PC-9 (cell line): ENCODE measurements around the gene MYO18B. TPM values are rescaled to one million over a fixed set of nuclear protein-coding genes. Genes with fewer than 3 reads are reported as not detected.

Experiments used
- BruUV-seq: library from RNA; stranded (reverse); fragments of 400-500 nt; replicated peaks from 2 replicates; lab custom pipeline; 2021; lab: Mats Ljungman, UMichigan
- CTCF ChIA-PET: fragments of 300-600 bp; sonication (Branson Sonifier 250); formaldehyde crosslinking; loops from one replicate; lab custom pipeline; 2022; ENCODE audit warnings: antibody characterized with exemption; lab: Charles Lee
- POLR2A ChIA-PET: fragments of 300-600 bp; sonication (Branson Sonifier 250); formaldehyde crosslinking; loops from one replicate; lab custom pipeline; 2022; ENCODE audit warnings: antibody characterized with exemption; ENCODE audit not compliant: unreplicated experiment; lab: Charles Lee
- DNase-seq, 2 experiments: peaks; one replicate each; pipeline versions ENCODE4 v3.0.0 to v3.0.0-alpha.2; 2015 to 2022; ENCODE audit warnings: mixed read lengths in 1 of 2
- H2AFZ ChIP-seq: fragments of 200-600 bp; sonication (generic); 2 replicates; pipeline ENCODE4 v1.8.1; 2017; ENCODE audit warnings: antibody characterized with exemption
- H3F3A ChIP-seq: fragments of 200-600 bp; sonication (generic); 2 replicates; pipeline ENCODE4 v1.8.1; 2017; ENCODE audit warnings: antibody characterized with exemption, mild to moderate bottlenecking, low read depth; ENCODE audit not compliant: insufficient read depth
- H3K27ac ChIP-seq: fragments of 200-600 bp; sonication (generic); 2 replicates; pipeline ENCODE4 v1.6.1; 2016; ENCODE audit warnings: mixed run types
- H3K27me3 ChIP-seq: fragments of 200-600 bp; sonication (generic); 2 replicates; pipeline ENCODE4 v1.6.1; 2016; ENCODE audit warnings: low read depth, mixed run types; ENCODE audit not compliant: insufficient read depth
- H3K36me3 ChIP-seq: fragments of 200-600 bp; sonication (generic); 2 replicates; pipeline ENCODE4 v1.6.1; 2016; ENCODE audit warnings: low read depth, mixed run types
- H3K4me1 ChIP-seq: fragments of 200-600 bp; sonication (generic); replicated peaks from 2 replicates; pipeline ENCODE4 v1.6.1; 2016; ENCODE audit warnings: mixed run types; ENCODE audit not compliant: insufficient read depth
- H3K4me2 ChIP-seq: fragments of 200-600 bp; sonication (generic); 2 replicates; pipeline ENCODE4 v1.6.1; 2017; ENCODE audit warnings: mixed run types
- H3K4me3 ChIP-seq: fragments of 200-600 bp; sonication (generic); 2 replicates; pipeline ENCODE4 v1.6.1; 2016; ENCODE audit warnings: mixed run types
- H3K79me2 ChIP-seq: fragments of 200-600 bp; sonication (generic); 2 replicates; pipeline ENCODE4 v1.6.1; 2017; ENCODE audit warnings: low read depth, mixed run types
- H3K9me2 ChIP-seq: fragments of 200-600 bp; sonication (generic); 2 replicates; pipeline ENCODE4 v1.8.1; 2017; ENCODE audit warnings: mild to moderate bottlenecking; ENCODE audit not compliant: insufficient read depth
- H3K9me3 ChIP-seq: fragments of 200-600 bp; sonication (generic); 2 replicates; pipeline ENCODE4 v1.8.1; 2016; ENCODE audit warnings: low read depth; ENCODE audit not compliant: insufficient read depth
- H4K20me1 ChIP-seq: fragments of 200-600 bp; sonication (generic); 2 replicates; pipeline ENCODE4 v1.8.1; 2017; ENCODE audit not compliant: insufficient read depth
- CTCF ChIP-seq: fragments of 200-600 bp; sonication (generic); conservative IDR thresholded peaks from 2 replicates; pipeline ENCODE4 v1.6.1; 2017; ENCODE audit warnings: mixed run types, antibody characterized with exemption, mild to moderate bottlenecking, moderate library complexity
- EZH2 ChIP-seq: fragments of 200-600 bp; sonication (generic); IDR thresholded peaks from 2 replicates; pipeline ENCODE4 v1.8.0; 2017; ENCODE audit warnings: antibody characterized with exemption, low read depth
- intact Hi-C: fragments of 100-400 bp; cut with micrococcal nuclease; formaldehyde crosslinking; loops from one replicate; pipeline ENCODE4 v1.10.0; 2022; ENCODE audit not compliant: unreplicated experiment
- total RNA-seq: library from RNA; stranded (reverse); gene quantifications from 2 replicates; pipeline ENCODE4 v1.2.3, GENCODE V29; 2021

MYO18B gene
- total RNA-seq, 1 experiment from 2014 or later: not detected

GRCh38 chr22:25890651-25891050 is 148.7 kb downstream of the MYO18B start:
- peaks cover 27% of the 10 kb centered on the region; the same call in 1 of the 2 replicates for H3K27me3 ChIP-seq
- DNase-seq: no peak
- no TSS peak for BruUV-seq
- intact Hi-C loops: no loop called here
- H4K20me1 ChIP-seq: no peaks in the 10 kb centered on the region
- H3K4me2 ChIP-seq: no peak overlapping the region
- no peak overlapping the region for H2AFZ ChIP-seq
- H3K9me2 ChIP-seq: no peaks in the 10 kb centered on the region
- no peaks in the 10 kb centered on the region for H3K9me3 ChIP-seq
- no peaks in the 10 kb centered on the region for H3K36me3 ChIP-seq
- CTCF ChIA-PET: no interaction called here
- no peaks in the 10 kb centered on the region for H3K79me2 ChIP-seq
- POLR2A ChIA-PET: no interaction called here
- H3F3A ChIP-seq: no peaks in the 10 kb centered on the region
- TF ChIP-seq CTCF: no peak
- no peak for TF ChIP-seq EZH2
- no peak overlapping the region for H3K27ac ChIP-seq
- no peaks in the 10 kb centered on the region for H3K4me1 ChIP-seq
- no peak overlapping the region for H3K4me3 ChIP-seq

- Histone ChIP-seq H3K4me2 (no peak overlapping the region), H3K4me3 (no peak overlapping the region), H3K36me3 (no peaks in the 10 kb centered on the region), H3K79me2 (no peaks in the 10 kb centered on the region), H3K9me2 (no peaks in the 10 kb centered on the region), H3K27me3 (peaks cover 27% of the 10 kb centered on the region; the same call in 1 of the 2 replicates), H4K20me1 (no peaks in the 10 kb centered on the region), H3K4me1 (no peaks in the 10 kb centered on the region), H3K27ac (no peak overlapping the region), H2AFZ (no peak overlapping the region), H3K9me3 (no peaks in the 10 kb centered on the region), H3F3A (no peaks in the 10 kb centered on the region)
- CTCF ChIA-PET: no interaction called here
- no TSS peak for BruUV-seq
- intact Hi-C loops: no loop called here
- DNase-seq: no peak
- POLR2A ChIA-PET: no interaction called here
- TF ChIP-seq EZH2 (no peak), CTCF (no peak)
These were observed 150.7 kb downstream of the MYO18B start for GRCh38 chr22:25892678-25893077.

- no peaks in the 10 kb centered on the region for H3K36me3 ChIP-seq
- H3K4me1 ChIP-seq: no peaks in the 10 kb centered on the region
- H3K9me2 ChIP-seq: no peaks in the 10 kb centered on the region
- H2AFZ ChIP-seq: no peak overlapping the region
- H3K4me3 ChIP-seq: no peak overlapping the region
- no peak overlapping the region for H3K4me2 ChIP-seq
- CTCF ChIA-PET: no interaction called here
- peaks cover 3% of the 10 kb centered on the region; the same call in 1 of the 2 replicates for H3K27me3 ChIP-seq
- H3K79me2 ChIP-seq: no peaks in the 10 kb centered on the region
- POLR2A ChIA-PET: no interaction called here
- no peak for TF ChIP-seq EZH2
- intact Hi-C loops: no loop called here
- DNase-seq: no peak
- H3K9me3 ChIP-seq: no peaks in the 10 kb centered on the region
- no peaks in the 10 kb centered on the region for H4K20me1 ChIP-seq
- no TSS peak for BruUV-seq
- no peak overlapping the region for H3K27ac ChIP-seq
- no peaks in the 10 kb centered on the region for H3F3A ChIP-seq
These were observed 153.7 kb downstream of the MYO18B start for GRCh38 chr22:25895678-25896077.

GRCh38 chr22:25896098-25896497 is 154.1 kb downstream of the MYO18B start:
- Histone ChIP-seq H3K9me2 (no peaks in the 10 kb centered on the region), H3K36me3 (no peaks in the 10 kb centered on the region), H4K20me1 (no peaks in the 10 kb centered on the region), H2AFZ (no peak overlapping the region), H3K4me3 (no peak overlapping the region), H3K27ac (no peak overlapping the region), H3K79me2 (no peaks in the 10 kb centered on the region), H3K4me1 (no peaks in the 10 kb centered on the region), H3K4me2 (no peak overlapping the region), H3K9me3 (no peaks in the 10 kb centered on the region), H3F3A (no peaks in the 10 kb centered on the region), H3K27me3 (no peaks in the 10 kb centered on the region; the same call in 1 of the 2 replicates)
- POLR2A ChIA-PET: no interaction called here
- no peak for DNase-seq
- intact Hi-C loops: no loop called here
- TF ChIP-seq EZH2 (no peak), CTCF (no peak)
- CTCF ChIA-PET: no interaction called here
- no TSS peak for BruUV-seq
